Vagina (tissue), 2 donors: ENCODE data around the gene AKAP7. TPM values are rescaled to one million over a fixed set of nuclear protein-coding genes. Genes with fewer than 3 reads are reported as not detected.

Source experiments
- DNase-seq, 2 donors: peaks; one replicate each; pipeline ENCODE4 v3.0.0-alpha.2; 2017; ENCODE audit errors: extremely low spot score in 2 of 2
- H3K27ac ChIP-seq: fragments of 200-600 bp; sonication (generic); one replicate; pipeline ENCODE4 v1.5.1; 2019
- H3K27me3 ChIP-seq: fragments of 200-600 bp; sonication (generic); one replicate; pipeline ENCODE4 v1.5.1; 2019
- H3K36me3 ChIP-seq, 2 donors: fragments of 200-600 bp; sonication (generic); one replicate each; pipeline ENCODE4 v1.5.1; 2017 to 2019
- H3K4me1 ChIP-seq: fragments of 200-600 bp; sonication (generic); one replicate; pipeline ENCODE4 v1.5.1; 2019
- H3K4me3 ChIP-seq, 2 donors: fragments of 200-600 bp; sonication (generic); 1 replicate in 1 of 2; 2 replicates in 1 of 2; pipeline ENCODE4 v1.5.1; 2016 to 2019
- H3K9me3 ChIP-seq: fragments of 200-600 bp; sonication (generic); one replicate; pipeline ENCODE4 v1.5.1; 2019
- POLR2A ChIP-seq, 2 donors: fragments of 450-650 bp; IDR thresholded peaks; one replicate each; pipeline ENCODE4 v1.6.1; 2017; ENCODE audit warnings: antibody characterized with exemption in 2 of 2, mild to moderate bottlenecking in 2 of 2, moderate library complexity in 2 of 2
- POLR2AphosphoS5 ChIP-seq, 2 donors: sonication (generic); formaldehyde crosslinking; IDR thresholded peaks; one replicate each; pipeline ENCODE4 v1.9.0; 2017; ENCODE audit warnings: antibody characterized with exemption in 2 of 2, mild to moderate bottlenecking in 2 of 2, low read depth in 1 of 2; ENCODE audit not compliant: insufficient read depth in 1 of 2
- intact Hi-C: fragments of 100-400 bp; cut with DNase I; formaldehyde crosslinking; loops from one replicate; pipeline ENCODE4 v1.15.1; 2023
- total RNA-seq: library from RNA; depleted of rRNA; stranded (reverse); fragments of >200 nt; gene quantifications from one replicate; pipeline ENCODE4 v1.2.3, GENCODE V29; 2016
- TF ChIP-seq, protein P1 (sequence below), 3 experiments: fragments of 450-650 bp in 2 of 3; fragments of 200-600 bp in 1 of 3; sonication (generic) in 1 of 3; IDR thresholded peaks; one replicate each; pipeline ENCODE4 v1.5.1; 2017 to 2019; ENCODE audit warnings: antibody characterized with exemption in 3 of 3, mild to moderate bottlenecking in 2 of 3, moderate library complexity in 2 of 3

AKAP7 gene
- total RNA-seq, 1 donor from 2014 or later, result 6.4 TPM

GRCh38 chr6:131331151-131331550 lies 195.9 kb downstream of the AKAP7 start:
- intact Hi-C loops, result no loop called here
- Histone ChIP-seq H3K4me3 (no peak overlapping the region), H3K4me1 (no peaks in the 10 kb centered on the region), H3K27me3 (no peaks in the 10 kb centered on the region), H3K9me3 (no peaks in the 10 kb centered on the region), H3K36me3 (no peaks in the 10 kb centered on the region), H3K27ac (no peak overlapping the region)
- no peak for DNase-seq
- TF ChIP-seq POLR2A (IDR thresholded peaks at IDR 0.05), result no peak
- TF ChIP-seq, protein P1, sequence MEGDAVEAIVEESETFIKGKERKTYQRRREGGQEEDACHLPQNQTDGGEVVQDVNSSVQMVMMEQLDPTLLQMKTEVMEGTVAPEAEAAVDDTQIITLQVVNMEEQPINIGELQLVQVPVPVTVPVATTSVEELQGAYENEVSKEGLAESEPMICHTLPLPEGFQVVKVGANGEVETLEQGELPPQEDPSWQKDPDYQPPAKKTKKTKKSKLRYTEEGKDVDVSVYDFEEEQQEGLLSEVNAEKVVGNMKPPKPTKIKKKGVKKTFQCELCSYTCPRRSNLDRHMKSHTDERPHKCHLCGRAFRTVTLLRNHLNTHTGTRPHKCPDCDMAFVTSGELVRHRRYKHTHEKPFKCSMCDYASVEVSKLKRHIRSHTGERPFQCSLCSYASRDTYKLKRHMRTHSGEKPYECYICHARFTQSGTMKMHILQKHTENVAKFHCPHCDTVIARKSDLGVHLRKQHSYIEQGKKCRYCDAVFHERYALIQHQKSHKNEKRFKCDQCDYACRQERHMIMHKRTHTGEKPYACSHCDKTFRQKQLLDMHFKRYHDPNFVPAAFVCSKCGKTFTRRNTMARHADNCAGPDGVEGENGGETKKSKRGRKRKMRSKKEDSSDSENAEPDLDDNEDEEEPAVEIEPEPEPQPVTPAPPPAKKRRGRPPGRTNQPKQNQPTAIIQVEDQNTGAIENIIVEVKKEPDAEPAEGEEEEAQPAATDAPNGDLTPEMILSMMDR (IDR thresholded peaks at IDR 0.05), result no peak

DNA sequence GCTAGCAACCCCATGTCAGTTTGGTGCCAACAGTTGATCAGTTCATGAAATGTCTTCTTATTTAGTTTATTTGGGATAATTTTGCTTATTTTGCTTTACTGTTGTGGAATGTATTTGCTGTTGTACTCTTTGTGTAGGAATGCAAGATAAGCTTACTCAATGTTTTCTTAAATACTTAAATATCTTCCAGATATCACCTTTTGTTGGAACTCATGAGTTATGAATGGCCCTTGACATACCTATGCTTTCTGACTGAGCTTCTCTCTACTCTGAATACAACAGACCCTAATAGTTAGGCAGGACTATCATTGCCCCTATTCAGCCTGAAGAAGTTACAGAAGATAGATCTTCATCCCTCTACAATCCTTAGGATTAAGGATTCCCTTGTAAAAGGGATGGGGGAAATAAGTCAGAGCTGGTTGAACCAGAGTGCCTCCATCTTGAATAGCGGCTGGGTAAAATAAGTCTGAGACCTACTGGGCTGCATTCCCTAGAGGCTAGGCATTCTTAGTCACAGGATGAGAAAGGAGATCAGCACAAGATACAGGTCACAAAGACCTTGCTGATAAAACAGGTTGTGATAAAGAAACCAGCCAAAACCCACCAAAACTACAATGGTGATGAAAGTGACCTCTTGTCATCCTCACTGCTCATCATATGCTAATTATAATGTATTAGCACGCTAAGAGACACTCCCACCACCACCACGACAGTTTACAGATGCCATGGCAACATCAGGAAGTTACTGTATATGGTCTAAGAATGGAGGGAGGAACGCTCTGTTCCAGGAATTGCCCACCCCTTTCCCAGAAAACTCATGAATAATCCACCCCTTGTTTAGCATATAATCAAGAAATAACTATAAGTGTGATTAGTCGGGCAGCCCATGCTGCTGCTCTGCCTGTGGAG lies 196.9 kb downstream of the AKAP7 start:
- no peak overlapping the region for H3K27ac ChIP-seq

More for the DNA sequence above, 196.9 kb downstream of the AKAP7 start:
- Histone ChIP-seq H3K4me3 (no peak overlapping the region), H3K4me1 (no peaks in the 10 kb centered on the region), H3K9me3 (no peaks in the 10 kb centered on the region), H3K27me3 (no peaks in the 10 kb centered on the region), H3K36me3 (no peaks in the 10 kb centered on the region)
- no peak for TF ChIP-seq POLR2AphosphoS5 (IDR thresholded peaks at IDR 0.05; ENCODE audit: insufficient read depth in 1 of 2, low read depth in 1 of 2)
- TF ChIP-seq POLR2A (IDR thresholded peaks at IDR 0.05), result no peak
- TF ChIP-seq, protein P1 (IDR thresholded peaks at IDR 0.05), result no peak
- intact Hi-C loops, result no loop called here
- no peak for DNase-seq

Other genes starting within 250 kb of the AKAP7 start
- 96.7 TPM for gene EPB41L2, start 72.2 kb upstream of the AKAP7 start, total RNA-seq